Measurements from ENCODE around the gene CDKN2AIP.
A peak's percentile ranks its signal among the peaks of the same experiment; 100 is the strongest.
"Not testable (repeated sequence)": the region's sequence is repeated elsewhere in the genome, so short reads cannot be mapped to it uniquely, and the experiment has no call there.

CDKN2AIP gene

GRCh38 chr4:183413234-183414200 lies 30.9 kb upstream of the CDKN2AIP start:
- FAIRE-seq: no peak
- DNase-seq (ENCODE audit: low spot score): no peak

GRCh38 chr4:183416879-183417755 lies 27.3 kb upstream of the CDKN2AIP start:
- no peak for FAIRE-seq

GRCh38 chr4:183422962-183423631 lies 21.3 kb upstream of the CDKN2AIP start:
- FAIRE-seq: peak; percentile 90
- peak; percentile 75 for DNase-seq (ENCODE audit: low spot score)

More at GRCh38 chr4:183416879-183417755, 27.3 kb upstream of the CDKN2AIP start:
- DNase-seq (ENCODE audit: low spot score): no peak

GRCh38 chr4:183424109-183424744 lies 20.2 kb upstream of the CDKN2AIP start:
- DNase-seq (ENCODE audit: low spot score) (peak; percentile 36), FAIRE-seq (peak; percentile 47)

- no peak for FAIRE-seq
These were observed 17.9 kb upstream of the CDKN2AIP start for GRCh38 chr4:183426507-183426906.

GRCh38 chr4:183429489-183429888 lies 14.9 kb upstream of the CDKN2AIP start:
- FAIRE-seq (no peak), DNase-seq (ENCODE audit: low spot score) (no peak)

More at GRCh38 chr4:183426507-183426906, 17.9 kb upstream of the CDKN2AIP start:
- no peak for DNase-seq (ENCODE audit: low spot score)

- DNase-seq (ENCODE audit: low spot score) (no peak), FAIRE-seq (no peak)
These were observed 14.0 kb upstream of the CDKN2AIP start for GRCh38 chr4:183430317-183430993.

GRCh38 chr4:183430994-183431347 lies 13.5 kb upstream of the CDKN2AIP start:
- DNase-seq (ENCODE audit: low spot score): no peak
- FAIRE-seq: no peak

GRCh38 chr4:183431614-183432013 lies 12.8 kb upstream of the CDKN2AIP start:
- FAIRE-seq (no peak), DNase-seq (ENCODE audit: low spot score) (no peak)

- DNase-seq (ENCODE audit: low spot score): not testable (repeated sequence)
These were observed 11.3 kb upstream of the CDKN2AIP start for GRCh38 chr4:183433183-183433582.

GRCh38 chr4:183434264-183434663 lies 10.2 kb upstream of the CDKN2AIP start:
- no peak for DNase-seq (ENCODE audit: low spot score)
- no peak for FAIRE-seq

More at GRCh38 chr4:183433183-183433582, 11.3 kb upstream of the CDKN2AIP start:
- not testable (repeated sequence) for FAIRE-seq

- no peak for DNase-seq (ENCODE audit: low spot score)
- no peak for FAIRE-seq
These were observed 9.7 kb upstream of the CDKN2AIP start for GRCh38 chr4:183434666-183435190.

GRCh38 chr4:183435803-183436202 lies 8.6 kb upstream of the CDKN2AIP start:
- no peak for FAIRE-seq
- no peak for DNase-seq (ENCODE audit: low spot score)

GRCh38 chr4:183436417-183436816 lies 8.0 kb upstream of the CDKN2AIP start:
- FAIRE-seq (no peak), DNase-seq (ENCODE audit: low spot score) (no peak)

- DNase-seq (ENCODE audit: low spot score) (no peak), FAIRE-seq (no peak)
These were observed 7.0 kb upstream of the CDKN2AIP start for GRCh38 chr4:183437452-183437851.

GRCh38 chr4:183438458-183439113 lies 5.8 kb upstream of the CDKN2AIP start:
- peak; percentile 66 for FAIRE-seq
- DNase-seq (ENCODE audit: low spot score): peak; percentile 81

- DNase-seq (ENCODE audit: low spot score) (no peak), FAIRE-seq (no peak)
These were observed 3.2 kb upstream of the CDKN2AIP start for GRCh38 chr4:183441276-183441675.

GRCh38 chr4:183443655-183444213 lies 702 bp upstream of the CDKN2AIP start:
- FAIRE-seq (no peak), DNase-seq (ENCODE audit: low spot score) (peak; percentile 14)

GRCh38 chr4:183445097-183445428 lies 627 bp downstream of the CDKN2AIP start:
- DNase-seq (ENCODE audit: low spot score): no peak
- no peak for FAIRE-seq
